Hepatocyte (in vitro differentiated cells): ENCODE results near the gene LTF. TPM values are rescaled to one million over a fixed set of nuclear protein-coding genes. Genes with fewer than 3 reads are reported as not detected.
A peak's percentile ranks its signal among the peaks of the same experiment; 100 is the strongest.

Experiments
- DNase-seq: peaks from one replicate; pipeline ENCODE4 v3.0.0-alpha.2; 2016; ENCODE audit warnings: low spot score
- H2AFZ ChIP-seq: fragments of 200-600 bp; sonication (generic); 2 replicates; pipeline ENCODE4 v1.6.0; 2016; ENCODE audit warnings: antibody characterized with exemption, mild to moderate bottlenecking
- H3K27ac ChIP-seq: fragments of 200-600 bp; sonication (generic); 2 replicates; pipeline ENCODE4 v1.5.1; 2016; ENCODE audit warnings: mild to moderate bottlenecking
- H3K27me3 ChIP-seq: fragments of 200-600 bp; sonication (generic); 2 replicates; pipeline ENCODE4 v1.6.1; 2016
- H3K36me3 ChIP-seq: fragments of 200-600 bp; sonication (generic); replicated peaks from 2 replicates; pipeline ENCODE4 v1.5.1; 2016; ENCODE audit warnings: low read depth; ENCODE audit not compliant: insufficient read depth
- H3K4me1 ChIP-seq: fragments of 200-600 bp; sonication (generic); 2 replicates; pipeline ENCODE4 v1.5.1; 2016; ENCODE audit warnings: mild to moderate bottlenecking, moderate library complexity; ENCODE audit not compliant: insufficient read depth
- H3K4me2 ChIP-seq: fragments of 200-600 bp; sonication (generic); 2 replicates; pipeline ENCODE4 v1.6.0; 2016
- H3K4me3 ChIP-seq: fragments of 200-600 bp; sonication (generic); 2 replicates; pipeline ENCODE4 v1.5.1; 2016; ENCODE audit warnings: mild to moderate bottlenecking
- H3K79me2 ChIP-seq: fragments of 200-600 bp; sonication (generic); 2 replicates; pipeline ENCODE4 v1.6.0; 2017; ENCODE audit warnings: mild to moderate bottlenecking
- H3K9me2 ChIP-seq: fragments of 200-600 bp; sonication (generic); replicated peaks from 2 replicates; pipeline ENCODE4 v1.6.0; 2017; ENCODE audit warnings: mild to moderate bottlenecking; ENCODE audit not compliant: insufficient read depth
- H3K9me3 ChIP-seq: fragments of 200-600 bp; sonication (generic); 2 replicates; pipeline ENCODE4 v1.5.1; 2016; ENCODE audit warnings: low read depth, mild to moderate bottlenecking
- H4K20me1 ChIP-seq: fragments of 200-600 bp; sonication (generic); 2 replicates; pipeline ENCODE4 v1.6.0; 2016; ENCODE audit warnings: mild to moderate bottlenecking; ENCODE audit not compliant: insufficient read depth, poor library complexity, severe bottlenecking
- CTCF ChIP-seq: fragments of 200-600 bp; sonication (generic); IDR thresholded peaks from 2 replicates; pipeline ENCODE4 v1.5.1; 2016; ENCODE audit warnings: antibody characterized with exemption, mild to moderate bottlenecking; ENCODE audit not compliant: poor library complexity
- EZH2 ChIP-seq: fragments of 200-600 bp; sonication (generic); IDR thresholded peaks from 2 replicates; pipeline ENCODE4 v1.6.1; 2016; ENCODE audit warnings: antibody characterized with exemption, mild to moderate bottlenecking, borderline replicate concordance
- EZH2phosphoT487 ChIP-seq: fragments of 200-600 bp; sonication (generic); IDR thresholded peaks from one replicate; pipeline ENCODE4 v1.6.1; 2018; ENCODE audit warnings: antibody characterized with exemption, mild to moderate bottlenecking, low read depth, moderate library complexity; ENCODE audit not compliant: unreplicated experiment, severe bottlenecking
- WGBS: methylation state at CpG from one replicate; pipeline ENCODE4 v1.1.6; 2016; ENCODE audit warnings: low lambda C conversion rate; ENCODE audit errors: missing lambda C conversion rate; 5-methylcytosine and 5-hydroxymethylcytosine counted together
- polyA plus RNA-seq: library from polyadenylated mRNA; unstranded; fragments of >200 nt; fragmentation: Nextera tagmentation; extraction: Ambion mirVana; gene quantifications from 2 replicates; pipeline ENCODE4 v1.2.1, GENCODE V29; 2016
- total RNA-seq: library from RNA; depleted of rRNA; stranded (reverse); fragments of >200 nt; gene quantifications from 2 replicates; pipeline ENCODE4 v1.2.3, GENCODE V29; 2014

The LTF gene
- total and polyA plus RNA-seq, 2 experiments from 2014 or later: 1.8 TPM; not detected in 1

GRCh38 chr3:46407970-46408369 lies 56.7 kb downstream of the LTF start:
- WGBS: 90% methylated on average over 7 of the region's 7 CpGs
- no peak for DNase-seq
- H3K4me2 ChIP-seq: no peak overlapping the region

DNA sequence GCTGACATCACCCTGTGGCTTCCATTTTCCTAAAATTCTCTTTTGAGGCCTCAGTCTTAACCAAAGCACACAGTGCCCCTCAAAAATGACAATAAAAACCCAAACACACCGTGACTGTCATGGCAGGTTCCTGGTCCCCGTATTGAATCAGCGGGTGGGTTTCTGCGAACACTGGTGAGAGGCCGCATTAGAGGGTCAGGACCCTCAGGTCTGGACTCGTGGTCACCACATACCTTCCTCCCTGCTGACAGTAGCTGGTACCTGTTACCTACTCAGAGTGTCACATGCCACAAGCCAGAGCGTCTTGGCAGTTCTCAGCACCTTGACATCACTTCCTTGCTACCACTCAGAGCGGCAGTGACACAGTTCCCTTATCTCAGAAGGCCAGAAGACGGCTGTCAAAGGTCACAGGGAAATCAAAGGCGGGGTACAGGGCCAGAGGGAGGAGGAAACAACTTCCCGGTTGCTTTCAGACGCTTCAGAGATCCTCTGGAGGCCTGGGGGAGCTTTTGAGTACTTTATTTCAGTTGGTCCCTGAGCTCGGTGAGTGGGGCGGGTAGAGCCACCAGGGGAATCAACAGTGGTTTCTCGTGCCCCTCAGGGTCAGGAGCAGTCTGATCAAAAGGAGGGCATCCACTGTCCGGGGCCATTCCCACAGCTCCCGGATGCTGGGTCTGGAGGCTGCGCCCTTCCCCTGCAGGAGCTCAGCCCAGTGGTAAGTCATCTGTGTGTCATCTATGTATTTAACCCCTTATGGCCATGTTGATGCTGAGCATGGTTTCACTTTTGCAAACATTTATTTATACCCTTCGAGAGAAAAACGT lies 57.7 kb downstream of the LTF start, which contains the start of the genes CCR5AS and CCRL2:
TSS of gene CCR5AS (minus strand) at position 279 of the 824 bp plus-strand sequence.
TSS of gene CCRL2 (plus strand) at position 472 of the 824 bp plus-strand sequence. CDS start 821 bp downstream, outside the sequence.
- no peaks in the 10 kb centered on the region for H3K9me3 ChIP-seq
- H2AFZ ChIP-seq: no peak within 1 kb of the TSS
- no peaks in the 10 kb centered on the region for H3K36me3 ChIP-seq
- peaks cover 14% of the 10 kb centered on the region for H3K4me1 ChIP-seq
- H3K4me3 ChIP-seq: no peak within 1 kb of the TSS
- no peaks in the 10 kb centered on the region for H4K20me1 ChIP-seq
- H3K27ac ChIP-seq: peak within 1 kb of the TSS; percentile 93
- TF ChIP-seq EZH2: no peak
- no peak for TF ChIP-seq CTCF
- no peak for TF ChIP-seq EZH2phosphoT487
- no peaks in the 10 kb centered on the region for H3K9me2 ChIP-seq
- peaks cover 5% of the 10 kb centered on the region for H3K27me3 ChIP-seq
- peak; percentile 66 for DNase-seq
- 59% methylated on average over 20 of the region's 20 CpGs for WGBS
- H3K4me2 ChIP-seq: peak within 1 kb of the TSS; percentile 61
- H3K79me2 ChIP-seq: no peaks in the 10 kb centered on the region

More at GRCh38 chr3:46407970-46408369, 56.7 kb downstream of the LTF start:
- Histone ChIP-seq H3K9me2 (no peaks in the 10 kb centered on the region), H3K9me3 (no peaks in the 10 kb centered on the region), H3K4me3 (no peak overlapping the region), H3K79me2 (no peaks in the 10 kb centered on the region), H2AFZ (no peak overlapping the region), H3K27me3 (peaks cover 5% of the 10 kb centered on the region), H3K27ac (no peak overlapping the region), H3K36me3 (no peaks in the 10 kb centered on the region), H4K20me1 (no peaks in the 10 kb centered on the region), H3K4me1 (peaks cover 14% of the 10 kb centered on the region)
- TF ChIP-seq EZH2phosphoT487: no peak
- no peak for TF ChIP-seq CTCF
- no peak for TF ChIP-seq EZH2

DNA sequence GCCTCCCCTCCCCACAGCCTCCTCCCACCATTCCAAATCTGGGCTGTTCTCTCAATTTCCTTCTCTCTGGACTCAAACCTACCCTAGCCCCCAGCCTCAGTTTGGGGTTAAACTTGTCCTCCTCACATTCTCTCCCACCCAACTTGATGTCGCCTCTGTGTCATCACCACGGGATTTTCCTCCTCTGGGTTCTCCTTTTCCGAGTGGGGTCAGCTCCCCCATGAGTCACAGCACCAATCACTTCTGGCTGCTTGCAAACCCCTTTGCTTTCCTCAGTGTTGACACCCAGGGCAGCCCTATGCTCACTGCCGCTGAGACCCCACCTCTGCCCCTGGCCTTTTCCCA lies 58.3 kb downstream of the LTF start:
- Histone ChIP-seq H3K36me3 (no peaks in the 10 kb centered on the region), H3K4me1 (peaks cover 14% of the 10 kb centered on the region), H3K79me2 (no peaks in the 10 kb centered on the region), H4K20me1 (no peaks in the 10 kb centered on the region), H3K9me3 (no peaks in the 10 kb centered on the region), H3K4me3 (no peak overlapping the region), H3K4me2 (no peak overlapping the region), H3K27ac (peak overlapping the region; percentile 93), H3K9me2 (no peaks in the 10 kb centered on the region), H2AFZ (no peak overlapping the region), H3K27me3 (peaks cover 5% of the 10 kb centered on the region)
- TF ChIP-seq CTCF (no peak), EZH2phosphoT487 (no peak), EZH2 (no peak)
- DNase-seq: no peak
- 94% methylated on average over 4 of the region's 4 CpGs for WGBS
